Endothelial cell of umbilical vein (primary cell): ENCODE data around the gene PIEZO2. TPM values are rescaled to one million over a fixed set of nuclear protein-coding genes. Genes with fewer than 3 reads are reported as not detected.
A peak's percentile ranks its signal among the peaks of the same experiment; 100 is the strongest.

ENCODE experiments used
- BruUV-seq: library from RNA; stranded (reverse); fragments of 400-500 nt; replicated peaks from 2 replicates; lab custom pipeline; 2021; lab: Mats Ljungman, UMichigan
- CTCF ChIA-PET: fragments of 300-600, 350-600 bp; sonication (Branson Sonifier 250); formaldehyde crosslinking; loops from one replicate; lab custom pipeline; 2021; ENCODE audit warnings: antibody characterized with exemption, inconsistent platforms; lab: Charles Lee
- POLR2A ChIA-PET: fragments of 300-600, 350-600 bp; sonication (Branson Sonifier 250); formaldehyde crosslinking; loops from one replicate; lab custom pipeline; 2021; ENCODE audit warnings: antibody characterized with exemption, inconsistent platforms; lab: Charles Lee
- DNase-seq: peaks from one replicate; pipeline ENCODE4 v3.0.0-alpha.2; 2011; ENCODE audit warnings: low read depth, low spot score
- FAIRE-seq: peaks from 2 replicates; lab custom pipeline; 2011; peaks lifted over from hg19 to GRCh38; lab: Jason Lieb, UNC
- H2AFZ ChIP-seq: 2 replicates; pipeline ENCODE4 v1.6.0; 2012; ENCODE audit warnings: low read depth, low read length, control low read depth, inconsistent platforms
- H3K27ac ChIP-seq: 2 replicates; pipeline ENCODE4 v1.5.1; 2011; ENCODE audit warnings: low read depth, mild to moderate bottlenecking, control low read depth, low read length, moderate library complexity; ENCODE audit not compliant: insufficient read depth
- H3K27me3 ChIP-seq, 2 experiments: 2 replicates each; pipeline versions ENCODE4 v1.6.0 to v1.6.1; 2011; ENCODE audit warnings: low read length in 2 of 2, mixed read lengths in 1 of 2; ENCODE audit not compliant: control insufficient read depth in 2 of 2, insufficient read depth in 2 of 2
- H3K36me3 ChIP-seq, 2 experiments: 2 replicates in 1 of 2; 3 replicates in 1 of 2; pipeline ENCODE4 v1.5.1; 2011; ENCODE audit warnings: low read length in 2 of 2, mild to moderate bottlenecking in 1 of 2, moderate library complexity in 1 of 2; ENCODE audit not compliant: control insufficient read depth in 2 of 2, insufficient read depth in 2 of 2; ENCODE audit errors: extremely low read depth in 1 of 2
- H3K4me1 ChIP-seq: 3 replicates; pipeline ENCODE4 v1.5.1; 2011; ENCODE audit warnings: mild to moderate bottlenecking, low read length; ENCODE audit not compliant: control insufficient read depth, insufficient read depth; ENCODE audit errors: extremely low read depth
- H3K4me2 ChIP-seq: 2 replicates; pipeline ENCODE4 v1.6.1; 2011; ENCODE audit warnings: low read length, control low read depth, mixed read lengths; ENCODE audit not compliant: insufficient read depth
- H3K4me3 ChIP-seq, 3 experiments: fragments of 200-600 bp in 1 of 3; sonication (generic), shearing (Covaris generic) in 1 of 3; replicated peaks in 1 of 3; 2 replicates each; pipeline ENCODE4 v1.5.1; 2011 to 2016; ENCODE audit warnings: control low read depth in 3 of 3, low read length in 3 of 3, mild to moderate bottlenecking in 2 of 3, inconsistent platforms in 1 of 3, low read depth in 1 of 3, moderate library complexity in 1 of 3; ENCODE audit not compliant: insufficient read depth in 1 of 3
- H3K79me2 ChIP-seq: 2 replicates; pipeline ENCODE4 v1.6.0; 2012; ENCODE audit warnings: low read length, inconsistent platforms; ENCODE audit not compliant: control insufficient read depth, insufficient read depth
- H3K9ac ChIP-seq: replicated peaks from 2 replicates; pipeline ENCODE3; 2011; ENCODE audit warnings: low read length, control low read depth; ENCODE audit not compliant: insufficient read depth; ENCODE audit errors: extremely low read depth
- H3K9me1 ChIP-seq: replicated peaks from 3 replicates; pipeline ENCODE4 v1.6.0; 2011; ENCODE audit warnings: mild to moderate bottlenecking, low read length; ENCODE audit not compliant: control insufficient read depth, insufficient read depth; ENCODE audit errors: extremely low read depth
- H3K9me3 ChIP-seq: replicated peaks from 2 replicates; pipeline ENCODE4 v1.5.1; 2012; ENCODE audit warnings: low read length, inconsistent platforms; ENCODE audit not compliant: control insufficient read depth, insufficient read depth
- H4K20me1 ChIP-seq: replicated peaks from 2 replicates; pipeline ENCODE3; 2011; ENCODE audit warnings: mild to moderate bottlenecking, low read length; ENCODE audit not compliant: control insufficient read depth, insufficient read depth; ENCODE audit errors: extremely low read depth
- CTCF ChIP-seq, 2 donors: IDR thresholded peaks; 1 replicate in 1 of 2; 2 replicates in 1 of 2; pipeline ENCODE4 v1.5.1; 2011; ENCODE audit warnings: low read length in 2 of 2, mild to moderate bottlenecking in 2 of 2, moderate library complexity in 2 of 2, control low read depth in 1 of 2, inconsistent platforms in 1 of 2, low read depth in 1 of 2; ENCODE audit not compliant: insufficient read depth in 1 of 2; ENCODE audit errors: extremely low read depth in 1 of 2
- EZH2 ChIP-seq: IDR thresholded peaks from 2 replicates; pipeline ENCODE4 v1.6.1; 2012; ENCODE audit warnings: borderline replicate concordance, low read depth, mild to moderate bottlenecking, moderate library complexity, low read length, inconsistent platforms; ENCODE audit not compliant: severe bottlenecking
- FOS ChIP-seq: IDR thresholded peaks from 2 replicates; pipeline ENCODE4 v1.6.1; 2011; ENCODE audit warnings: mild to moderate bottlenecking, low read length, moderate library complexity, borderline replicate concordance; ENCODE audit not compliant: insufficient read depth
- GATA2 ChIP-seq: IDR thresholded peaks from 2 replicates; pipeline ENCODE4 v1.7.0; 2011; ENCODE audit warnings: low read depth, mild to moderate bottlenecking, moderate library complexity, mixed read lengths, low read length; ENCODE audit not compliant: insufficient read length, insufficient read depth
- JUN ChIP-seq: IDR thresholded peaks from 2 replicates; pipeline ENCODE4 v1.6.1; 2011; ENCODE audit warnings: borderline replicate concordance, low read depth; ENCODE audit not compliant: insufficient read length, insufficient read depth
- MAX ChIP-seq: IDR thresholded peaks from 2 replicates; pipeline ENCODE4 v1.6.1; 2011; ENCODE audit not compliant: insufficient read depth, insufficient read length
- MYC ChIP-seq: IDR thresholded peaks from one replicate; pipeline ENCODE4 v1.6.1; 2011; ENCODE audit warnings: mild to moderate bottlenecking, low read depth, low read length
- POLR2A ChIP-seq: IDR thresholded peaks from 2 replicates; pipeline ENCODE4 v1.6.1; 2012; ENCODE audit warnings: low read depth, mild to moderate bottlenecking, control low read depth, low read length
- POLR2AphosphoS5 ChIP-seq: IDR thresholded peaks from 2 replicates; pipeline ENCODE4 v1.6.1; 2012; ENCODE audit warnings: low read depth, mild to moderate bottlenecking, control low read depth, low read length, moderate library complexity; ENCODE audit not compliant: insufficient read depth
- dilution Hi-C: fragments of 300-500 bp; cut with MboI; formaldehyde crosslinking; loops from one replicate; pipeline ENCODE4 v1.15.0; 2019; ENCODE audit warnings: low sequenced_read_pairs; ENCODE audit not compliant: extremely low pct_ligation_motif_present
- intact Hi-C: fragments of 100-400 bp; cut with micrococcal nuclease; formaldehyde crosslinking; loops from one replicate; pipeline ENCODE4 v1.10.0; 2022
- polyA plus RNA-seq, 4 experiments: library from polyadenylated mRNA; depleted of rRNA in 3 of 4; stranded (reverse) in 3 of 4; unstranded in 1 of 4; fragments of >200 nt; gene quantifications; 2 replicates each; pipeline versions ENCODE4 v1.2.1 to v1.2.3, GENCODE V29; 2011 to 2012; ENCODE audit warnings: missing spikeins in 1 of 4
- total RNA-seq: library from RNA; stranded (reverse); gene quantifications from 2 replicates; pipeline ENCODE4 v1.2.3, GENCODE V29; 2021

The PIEZO2 gene
- total and polyA plus RNA-seq, 2 donors (not counting 3 experiments of a cell fraction or from before 2014, with no cell fraction given): 1.7 to 11.2 TPM

- Histone ChIP-seq H3K9ac (no peak overlapping the region), H4K20me1 (no peaks in the 10 kb centered on the region), H3K4me1 (peaks cover 12% of the 10 kb centered on the region), H3K27ac (no peak overlapping the region), H3K9me3 (no peaks in the 10 kb centered on the region), H3K4me3 (no peak overlapping the region), H3K27me3 (no peaks in the 10 kb centered on the region), H3K9me1 (no peaks in the 10 kb centered on the region), H2AFZ (peak overlapping the region; percentile 55), H3K4me2 (no peak overlapping the region), H3K36me3 (no peaks in the 10 kb centered on the region), H3K79me2 (no peaks in the 10 kb centered on the region)
- TF ChIP-seq FOS: no peak
- no peak for TF ChIP-seq MYC
- no peak for TF ChIP-seq GATA2
- no peak for TF ChIP-seq CTCF (IDR thresholded peaks at IDR 0.05; ENCODE audit: extremely low read depth in 1 of 2, insufficient read depth in 1 of 2, low read depth in 1 of 2, low read length in 2 of 2)
- TF ChIP-seq EZH2: no peak
- TF ChIP-seq JUN: no peak
- no peak for TF ChIP-seq POLR2A
- no peak for TF ChIP-seq MAX
- no peak for TF ChIP-seq POLR2AphosphoS5
- intact Hi-C loops: loop anchor here (1.0 kb wide), 1 partner anchor 20 kb away; no protein-coding TSS in a partner anchor
- ChIA-PET POLR2A (no interaction called here), CTCF (interaction anchor here (0.8 to 3.3 kb wide), 2 partner anchors 15 to 174 kb away, joined by 3 to 13 read pairs; no protein-coding TSS in a partner anchor)
- dilution Hi-C loops: no loop called here
- no peak for FAIRE-seq
- DNase-seq: no peak
- BruUV-seq: no TSS peak
These were observed 123.7 kb downstream of the PIEZO2 start for GRCh38 chr18:11025671-11026070.
